ENCODE measurements around the gene PDSS2. TPM values are rescaled to one million over a fixed set of nuclear protein-coding genes. Genes with fewer than 3 reads are reported as not detected.
A peak's percentile ranks its signal among the peaks of the same experiment; 100 is the strongest.

The PDSS2 gene
- total and polyA plus RNA-seq, 4 donors, result 10.5 to 20.9 (median 16.0) TPM

GRCh38 chr6:107221519-107221918 lies 237.8 kb downstream of the PDSS2 start:
- WGBS, result 37% methylated on average over 2 of the region's 2 CpGs
- peak overlapping the region in 1 of 2 donors; percentile 22 for H3K9ac ChIP-seq (ENCODE audit: low read depth in 1 of 2, low read length in 2 of 2)
- peak; percentile 42 for TF ChIP-seq MAX (IDR thresholded peaks at IDR 0.05)
- TF ChIP-seq SP1 (IDR thresholded peaks at IDR 0.05), result peak; percentile 93
- TF ChIP-seq RXRA (IDR thresholded peaks at IDR 0.05), result peak; percentile 74 to 87
- TF ChIP-seq, protein P1, sequence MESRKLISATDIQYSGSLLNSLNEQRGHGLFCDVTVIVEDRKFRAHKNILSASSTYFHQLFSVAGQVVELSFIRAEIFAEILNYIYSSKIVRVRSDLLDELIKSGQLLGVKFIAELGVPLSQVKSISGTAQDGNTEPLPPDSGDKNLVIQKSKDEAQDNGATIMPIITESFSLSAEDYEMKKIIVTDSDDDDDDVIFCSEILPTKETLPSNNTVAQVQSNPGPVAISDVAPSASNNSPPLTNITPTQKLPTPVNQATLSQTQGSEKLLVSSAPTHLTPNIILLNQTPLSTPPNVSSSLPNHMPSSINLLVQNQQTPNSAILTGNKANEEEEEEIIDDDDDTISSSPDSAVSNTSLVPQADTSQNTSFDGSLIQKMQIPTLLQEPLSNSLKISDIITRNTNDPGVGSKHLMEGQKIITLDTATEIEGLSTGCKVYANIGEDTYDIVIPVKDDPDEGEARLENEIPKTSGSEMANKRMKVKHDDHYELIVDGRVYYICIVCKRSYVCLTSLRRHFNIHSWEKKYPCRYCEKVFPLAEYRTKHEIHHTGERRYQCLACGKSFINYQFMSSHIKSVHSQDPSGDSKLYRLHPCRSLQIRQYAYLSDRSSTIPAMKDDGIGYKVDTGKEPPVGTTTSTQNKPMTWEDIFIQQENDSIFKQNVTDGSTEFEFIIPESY (IDR thresholded peaks at IDR 0.05), result peak; percentile 81
- TF ChIP-seq REST (IDR thresholded peaks at IDR 0.05), result peak; percentile 82
- no peak for TF ChIP-seq TAF1 (conservative IDR thresholded peaks at IDR 0.05)
- peak; percentile 88 for TF ChIP-seq HNF4G (IDR thresholded peaks at IDR 0.05)
- peak; percentile 98 to 100 for TF ChIP-seq HNF4A (conservative IDR thresholded peaks at IDR 0.05)
- peak; percentile 59 for TF ChIP-seq FOXA1 (IDR thresholded peaks at IDR 0.05)
- TF ChIP-seq, protein P2, sequence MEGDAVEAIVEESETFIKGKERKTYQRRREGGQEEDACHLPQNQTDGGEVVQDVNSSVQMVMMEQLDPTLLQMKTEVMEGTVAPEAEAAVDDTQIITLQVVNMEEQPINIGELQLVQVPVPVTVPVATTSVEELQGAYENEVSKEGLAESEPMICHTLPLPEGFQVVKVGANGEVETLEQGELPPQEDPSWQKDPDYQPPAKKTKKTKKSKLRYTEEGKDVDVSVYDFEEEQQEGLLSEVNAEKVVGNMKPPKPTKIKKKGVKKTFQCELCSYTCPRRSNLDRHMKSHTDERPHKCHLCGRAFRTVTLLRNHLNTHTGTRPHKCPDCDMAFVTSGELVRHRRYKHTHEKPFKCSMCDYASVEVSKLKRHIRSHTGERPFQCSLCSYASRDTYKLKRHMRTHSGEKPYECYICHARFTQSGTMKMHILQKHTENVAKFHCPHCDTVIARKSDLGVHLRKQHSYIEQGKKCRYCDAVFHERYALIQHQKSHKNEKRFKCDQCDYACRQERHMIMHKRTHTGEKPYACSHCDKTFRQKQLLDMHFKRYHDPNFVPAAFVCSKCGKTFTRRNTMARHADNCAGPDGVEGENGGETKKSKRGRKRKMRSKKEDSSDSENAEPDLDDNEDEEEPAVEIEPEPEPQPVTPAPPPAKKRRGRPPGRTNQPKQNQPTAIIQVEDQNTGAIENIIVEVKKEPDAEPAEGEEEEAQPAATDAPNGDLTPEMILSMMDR (IDR thresholded peaks at IDR 0.05; ENCODE audit: low read depth, low read length, missing input control), result no peak
- TF ChIP-seq GABPA (IDR thresholded peaks at IDR 0.05 in 1 of 2, conservative IDR thresholded peaks at IDR 0.05 in 1 of 2), result no peak
- TF ChIP-seq, protein P3, sequence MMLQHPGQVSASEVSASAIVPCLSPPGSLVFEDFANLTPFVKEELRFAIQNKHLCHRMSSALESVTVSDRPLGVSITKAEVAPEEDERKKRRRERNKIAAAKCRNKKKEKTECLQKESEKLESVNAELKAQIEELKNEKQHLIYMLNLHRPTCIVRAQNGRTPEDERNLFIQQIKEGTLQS (IDR thresholded peaks at IDR 0.05), result no peak
- TF ChIP-seq JUND (IDR thresholded peaks at IDR 0.05), result peak; percentile 16 to 82
- no peak for TF ChIP-seq NR2F2 (IDR thresholded peaks at IDR 0.05)
- peak in 1 of 2 donors; percentile 47 for TF ChIP-seq EGR1 (IDR thresholded peaks at IDR 0.05; ENCODE audit: low read depth in 2 of 2)
- TF ChIP-seq YY1 (IDR thresholded peaks at IDR 0.05), result peak; percentile 84
- peak; percentile 22 to 50 for TF ChIP-seq RAD21 (IDR thresholded peaks at IDR 0.05)
- peak; percentile 67 for TF ChIP-seq FOXA2 (IDR thresholded peaks at IDR 0.05)
- no peaks in the 10 kb centered on the region for H3K9me3 ChIP-seq (ENCODE audit: control insufficient read depth in 4 of 4, low read length in 3 of 4)
- H3K4me1 ChIP-seq (ENCODE audit: control insufficient read depth in 4 of 4, insufficient read depth in 4 of 4, low read length in 3 of 4), result peaks cover 4 to 23% (median 12%) of the 10 kb centered on the region in 4 donors
- no peaks in the 10 kb centered on the region for H3K27me3 ChIP-seq (ENCODE audit: control insufficient read depth in 4 of 4, insufficient read depth in 4 of 4, low read length in 3 of 4)
- H3K4me3 ChIP-seq (ENCODE audit: low read depth in 1 of 3, low read length in 3 of 3), result no peak overlapping the region
- H3K27ac ChIP-seq (ENCODE audit: low read depth in 1 of 2, low read length in 2 of 2), result peak overlapping the region; percentile 40 to 46
- no peak for DNase-seq (ENCODE audit: low spot score)
- no peaks in the 10 kb centered on the region for H3K36me3 ChIP-seq (ENCODE audit: control insufficient read depth in 4 of 4, insufficient read depth in 3 of 4, low read depth in 1 of 4, low read length in 3 of 4)
